Stromal cell of bone marrow (primary cell): Measurements from ENCODE around the gene CCDC138.
"Not testable (repeated sequence)": the region's sequence is repeated elsewhere in the genome, so short reads cannot be mapped to it uniquely, and the experiment has no call there.

Experiments
- DNase-seq: peaks from one replicate; pipeline ENCODE4 v3.0.0-alpha.2; 2012; ENCODE audit warnings: low read depth

The CCDC138 gene

GRCh38 chr2:108786354-108787215, at the start of gene CCDC138:
Gene CCDC138 (plus strand): TSS chr2:108786771. CDS start chr2:108786823, 52 bp downstream.
- peak; percentile 68 for DNase-seq

GRCh38 chr2:108757973-108758372, 28.6 kb upstream of the CCDC138 start:
- not testable (repeated sequence) for DNase-seq

DNA sequence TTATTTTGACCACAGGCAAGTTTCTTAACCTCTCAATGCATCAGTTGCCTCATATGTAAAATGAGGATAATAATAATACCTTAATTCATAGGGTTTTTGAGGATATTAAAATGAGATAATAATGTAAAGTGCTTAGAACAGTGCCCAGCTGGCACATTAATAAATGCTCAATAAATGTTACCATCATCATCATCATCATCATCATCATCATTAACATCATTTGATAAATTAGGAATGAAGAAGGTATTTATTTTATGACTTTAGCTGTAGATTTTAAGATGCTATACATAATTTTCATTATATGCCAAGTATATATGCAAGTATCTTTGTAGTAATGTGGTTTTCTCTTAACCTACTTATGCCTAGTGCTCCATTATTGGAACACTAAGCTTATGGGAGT, 24.0 kb upstream of the CCDC138 start:
- DNase-seq = not testable (repeated sequence)

DNA sequence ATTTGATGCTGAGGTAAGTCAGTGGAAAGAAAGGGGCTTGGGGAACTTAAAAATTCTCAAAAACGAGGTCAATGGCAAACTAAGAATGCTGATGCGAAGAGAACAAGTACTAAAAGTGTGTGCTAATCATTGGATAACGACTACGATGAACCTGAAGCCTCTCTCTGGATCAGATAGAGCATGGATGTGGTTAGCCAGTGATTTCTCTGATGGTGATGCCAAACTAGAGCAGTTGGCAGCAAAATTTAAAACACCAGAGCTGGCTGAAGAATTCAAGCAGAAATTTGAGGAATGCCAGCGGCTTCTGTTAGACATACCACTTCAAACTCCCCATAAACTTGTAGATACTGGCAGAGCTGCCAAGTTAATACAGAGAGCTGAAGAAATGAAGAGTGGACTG, 19.9 kb upstream of the CCDC138 start:
- DNase-seq = not testable (repeated sequence)

- DNase-seq = not testable (repeated sequence)
Measured at GRCh38 chr2:108767859-108768258, 18.7 kb upstream of the CCDC138 start.

GRCh38 chr2:108776475-108776874, 10.1 kb upstream of the CCDC138 start:
- no peak for DNase-seq

DNA sequence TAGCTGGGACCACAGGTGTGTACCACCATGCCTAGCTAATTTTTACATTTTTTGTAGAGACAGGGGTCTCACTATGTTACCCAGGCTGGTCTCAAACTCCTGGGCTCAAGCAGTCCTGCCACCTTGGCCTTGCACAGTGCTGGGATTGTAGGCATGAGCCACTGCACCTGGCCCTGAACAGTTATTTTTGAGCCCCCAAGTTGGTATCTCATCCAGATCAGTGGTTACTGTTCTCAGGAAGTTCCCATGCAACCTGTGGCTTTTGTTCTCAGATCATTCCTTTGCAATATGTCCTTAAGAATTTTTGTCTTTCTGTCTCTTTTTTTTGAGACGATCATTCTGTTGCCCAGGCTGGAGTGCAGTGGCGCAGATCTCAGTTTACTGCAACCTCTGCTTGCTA, 7.7 kb upstream of the CCDC138 start:
- no peak for DNase-seq

GRCh38 chr2:108786008-108786353, 590 bp upstream of the CCDC138 start:
- no peak for DNase-seq

DNA sequence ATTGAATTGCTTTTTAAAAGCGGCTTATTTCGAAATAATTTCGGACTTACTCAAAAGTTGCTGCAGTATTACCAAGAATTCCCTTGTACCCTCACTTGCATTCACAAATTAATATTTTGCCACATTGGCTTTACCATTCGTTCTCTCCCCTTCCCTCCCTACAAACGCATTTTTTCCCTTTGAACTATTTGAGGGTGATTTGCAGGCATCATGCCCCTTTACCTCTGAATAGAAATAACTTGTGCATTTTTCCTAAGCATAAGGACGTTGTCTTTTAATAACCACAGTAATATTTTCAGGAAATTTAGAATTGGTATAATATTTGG, 608 bp downstream of the CCDC138 start:
- no peak for DNase-seq

- no peak for DNase-seq
Measured at GRCh38 chr2:108803045-108803736, 16.6 kb downstream of the CCDC138 start.

DNA sequence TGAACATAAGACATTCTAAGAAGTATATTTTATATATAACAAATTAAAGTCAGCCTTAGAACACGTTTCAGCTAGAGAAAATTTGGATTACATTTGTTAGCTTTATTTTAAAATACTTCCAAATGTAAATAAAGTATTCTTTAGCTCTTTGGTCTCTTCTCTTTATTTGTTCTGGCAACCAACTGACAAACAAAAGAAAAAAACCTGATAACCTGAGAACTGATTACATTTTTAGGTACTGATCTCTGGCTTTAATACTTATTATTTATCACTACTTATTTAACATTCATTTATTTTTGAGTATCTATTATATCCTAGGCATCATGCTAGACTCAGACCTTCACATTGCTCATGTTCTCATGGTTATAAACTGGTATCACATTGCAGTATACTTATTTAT, 18.5 kb downstream of the CCDC138 start:
- DNase-seq = no peak

- DNase-seq = no peak
Measured at GRCh38 chr2:108805782-108806181, 19.2 kb downstream of the CCDC138 start.

DNA sequence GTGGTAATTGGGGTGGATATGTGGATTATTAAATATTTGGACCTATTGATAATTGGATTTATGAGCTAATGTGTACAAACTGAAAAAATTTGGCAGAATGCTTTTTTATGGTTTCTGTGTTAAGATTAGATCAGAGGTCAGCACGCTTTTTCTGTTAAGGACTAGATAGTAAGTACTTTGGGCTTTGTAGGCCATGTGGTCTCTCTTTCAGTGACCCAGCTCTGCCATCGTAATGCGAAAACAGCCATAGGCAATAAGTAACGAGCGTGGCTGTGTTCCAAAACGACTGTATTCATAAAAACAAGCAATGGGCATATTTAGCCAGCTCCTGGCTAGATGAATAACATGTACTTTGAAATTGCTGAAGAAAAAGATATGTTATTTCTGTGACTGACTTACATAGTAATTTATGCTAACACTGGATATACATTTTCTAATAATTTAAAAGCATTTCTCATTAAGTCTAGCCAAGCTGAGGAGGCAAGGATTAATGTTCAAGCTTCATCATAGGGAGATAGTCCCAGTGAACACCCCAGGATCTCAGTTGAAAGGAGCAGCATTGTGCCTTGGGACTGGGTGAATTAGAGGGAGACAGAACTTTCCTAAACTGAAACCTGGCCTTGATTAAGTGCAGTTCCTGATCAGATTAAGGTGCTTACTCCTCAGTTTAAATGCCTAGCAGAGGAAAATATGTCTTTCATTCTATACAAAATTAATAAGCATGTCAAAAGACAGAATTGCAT, 20.0 kb downstream of the CCDC138 start:
- DNase-seq = no peak

- no peak for DNase-seq
Measured at GRCh38 chr2:108809936-108810335, 23.4 kb downstream of the CCDC138 start.

DNA sequence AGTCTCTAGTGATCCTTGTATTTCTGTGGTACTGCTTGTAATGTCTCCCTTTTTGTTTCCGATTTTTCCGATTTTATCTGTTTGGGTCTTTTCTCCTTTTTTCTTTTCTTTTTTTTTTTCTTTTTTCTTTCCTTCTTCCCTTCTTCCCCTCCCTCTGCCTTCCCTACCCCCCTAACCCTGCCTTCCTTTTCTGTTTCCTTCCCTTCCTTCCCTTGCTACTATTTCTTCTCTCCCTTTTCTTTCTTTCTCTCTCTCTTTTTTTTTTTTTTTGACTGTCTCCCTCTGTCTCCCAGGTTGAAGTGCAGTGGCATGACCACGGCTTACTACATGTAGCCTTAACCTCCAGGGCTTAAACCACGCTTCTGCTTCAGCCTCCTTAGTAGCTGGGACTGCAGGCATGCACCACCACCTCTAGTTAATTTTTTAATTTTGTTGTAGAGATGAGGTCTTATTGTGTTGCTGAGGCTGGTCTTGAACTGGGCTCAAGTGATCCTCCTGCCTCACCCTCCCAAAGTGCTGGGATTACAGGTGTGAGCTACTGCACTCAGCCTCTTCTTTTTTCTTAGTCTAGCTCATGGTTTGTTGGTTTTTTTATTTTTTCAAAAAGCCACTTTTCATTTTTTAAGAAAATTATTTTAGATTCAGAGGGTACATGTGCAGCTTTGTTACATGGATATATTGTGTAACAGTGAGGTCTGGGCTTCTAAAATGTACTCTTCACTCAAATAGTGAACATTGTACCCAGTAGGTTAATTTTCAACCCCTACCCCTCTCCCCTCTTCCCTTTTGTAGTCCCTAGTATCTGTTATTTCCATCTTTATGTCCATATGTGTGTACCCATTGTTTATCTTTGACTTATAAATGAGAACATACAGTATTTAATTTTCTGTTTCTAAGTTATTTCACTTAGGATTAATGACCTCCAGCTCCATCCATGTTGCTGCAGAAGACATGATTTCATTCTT, 24.7 kb downstream of the CCDC138 start:
- DNase-seq = no peak

- DNase-seq = no peak
Measured at GRCh38 chr2:108813732-108814131, 27.2 kb downstream of the CCDC138 start.

GRCh38 chr2:108820482-108820881, 33.9 kb downstream of the CCDC138 start:
- DNase-seq = no peak

DNA sequence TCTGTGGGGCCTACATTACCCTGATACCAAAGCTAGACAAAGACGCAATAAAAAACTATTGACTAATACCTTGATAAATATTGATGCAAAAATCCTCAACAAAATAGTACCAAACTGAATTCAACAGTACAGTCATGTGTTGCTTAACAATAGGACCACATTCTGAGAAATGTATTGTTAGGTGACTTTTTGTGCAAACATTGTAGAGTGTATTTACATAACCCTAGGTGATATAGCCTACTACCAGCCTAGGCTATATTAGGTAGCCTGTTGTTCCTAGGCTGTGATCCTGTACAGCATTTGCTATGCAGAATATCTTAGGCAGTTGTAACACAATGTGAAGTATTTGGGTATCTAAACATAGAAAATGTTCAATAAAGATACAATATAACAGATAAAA, 36.7 kb downstream of the CCDC138 start:
- DNase-seq = no peak

GRCh38 chr2:108824316-108825070, 37.9 kb downstream of the CCDC138 start:
- DNase-seq = no peak

DNA sequence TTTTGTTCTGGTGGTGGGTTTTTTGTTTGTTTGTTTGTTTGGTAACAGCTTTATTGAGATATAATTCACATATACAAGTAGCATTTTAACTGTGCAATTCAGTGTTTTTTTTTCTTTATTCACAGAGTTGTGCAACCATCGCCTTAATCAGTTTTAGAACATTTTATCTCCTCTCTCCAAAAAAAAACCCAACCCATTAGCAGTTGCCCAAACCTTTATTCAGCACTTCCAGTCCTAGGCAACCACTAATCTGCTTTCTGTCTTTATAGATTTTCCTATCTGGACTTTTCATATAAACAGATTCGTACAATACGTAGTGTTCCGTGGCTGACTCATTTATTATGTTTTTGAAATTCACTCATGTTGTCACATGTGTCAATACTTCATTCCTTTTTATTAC, 38.7 kb downstream of the CCDC138 start:
- peak; percentile 15 for DNase-seq

DNA sequence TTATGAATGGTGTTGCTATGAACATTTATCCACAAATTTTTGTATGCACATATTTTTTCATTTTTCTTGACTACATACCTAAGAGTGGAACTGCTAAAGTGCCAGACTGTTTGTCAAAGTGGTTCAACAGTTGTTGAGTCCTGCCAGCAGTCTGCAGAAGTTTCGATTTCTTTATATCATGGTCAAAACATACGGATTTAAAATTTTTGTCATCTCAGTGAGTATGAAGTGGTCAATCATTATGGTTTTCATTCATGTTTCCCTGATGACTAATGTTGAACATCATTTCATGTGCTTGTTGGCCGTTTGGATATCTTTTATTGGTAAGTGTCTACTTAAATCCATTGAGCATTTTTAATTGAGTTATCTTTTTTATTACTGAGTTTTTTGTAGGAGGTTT, 39.2 kb downstream of the CCDC138 start:
- peak; percentile 23 for DNase-seq
